ENCODE results near the gene REEP3. TPM values are rescaled to one million over a fixed set of nuclear protein-coding genes. Genes with fewer than 3 reads are reported as not detected.
A peak's percentile ranks its signal among the peaks of the same experiment; 100 is the strongest.

REEP3 gene
- total RNA-seq, 4 donors from 2014 or later = 45.9 to 67.4 (median 63.3) TPM

DNA sequence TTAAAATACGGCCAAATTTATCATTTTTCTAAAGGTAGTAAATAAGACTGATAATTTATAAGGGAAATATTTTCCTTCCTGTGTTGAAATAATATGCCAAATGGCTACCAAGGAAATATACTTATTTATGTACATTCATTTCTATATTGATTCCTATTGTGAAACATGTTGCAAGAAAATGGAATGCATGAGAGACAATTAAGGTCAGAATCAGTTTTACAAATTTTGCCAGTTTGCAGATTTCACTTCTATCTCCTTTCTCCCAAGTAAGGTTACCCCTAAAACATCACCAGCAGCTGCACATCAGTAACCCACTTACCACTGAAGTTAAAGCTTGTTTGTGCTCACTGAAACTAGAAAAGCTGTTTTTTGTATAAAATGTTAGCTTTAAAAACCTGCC is 19.2 kb upstream of the REEP3 start:
- H3K27me3 ChIP-seq = no peaks in the 10 kb centered on the region
- no peak overlapping the region for H3K4me3 ChIP-seq
- H3K27ac ChIP-seq = peak overlapping the region in 2 of 4 donors; percentile 40 to 49
- TF ChIP-seq, protein P1, sequence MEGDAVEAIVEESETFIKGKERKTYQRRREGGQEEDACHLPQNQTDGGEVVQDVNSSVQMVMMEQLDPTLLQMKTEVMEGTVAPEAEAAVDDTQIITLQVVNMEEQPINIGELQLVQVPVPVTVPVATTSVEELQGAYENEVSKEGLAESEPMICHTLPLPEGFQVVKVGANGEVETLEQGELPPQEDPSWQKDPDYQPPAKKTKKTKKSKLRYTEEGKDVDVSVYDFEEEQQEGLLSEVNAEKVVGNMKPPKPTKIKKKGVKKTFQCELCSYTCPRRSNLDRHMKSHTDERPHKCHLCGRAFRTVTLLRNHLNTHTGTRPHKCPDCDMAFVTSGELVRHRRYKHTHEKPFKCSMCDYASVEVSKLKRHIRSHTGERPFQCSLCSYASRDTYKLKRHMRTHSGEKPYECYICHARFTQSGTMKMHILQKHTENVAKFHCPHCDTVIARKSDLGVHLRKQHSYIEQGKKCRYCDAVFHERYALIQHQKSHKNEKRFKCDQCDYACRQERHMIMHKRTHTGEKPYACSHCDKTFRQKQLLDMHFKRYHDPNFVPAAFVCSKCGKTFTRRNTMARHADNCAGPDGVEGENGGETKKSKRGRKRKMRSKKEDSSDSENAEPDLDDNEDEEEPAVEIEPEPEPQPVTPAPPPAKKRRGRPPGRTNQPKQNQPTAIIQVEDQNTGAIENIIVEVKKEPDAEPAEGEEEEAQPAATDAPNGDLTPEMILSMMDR (IDR thresholded peaks at IDR 0.05) = no peak
- TF ChIP-seq EP300 (IDR thresholded peaks at IDR 0.05) = no peak
- TF ChIP-seq POLR2A (IDR thresholded peaks at IDR 0.05) = no peak
- H3K9me3 ChIP-seq = no peaks in the 10 kb centered on the region
- H3K36me3 ChIP-seq = no peaks in the 10 kb centered on the region
- no peak for DNase-seq (ENCODE audit: low spot score in 2 of 2)
- 94 to 97% methylated on average over 1 of the region's 1 CpG for WGBS, 2 donors
- peaks cover 0 to 67% (median 15%) of the 10 kb centered on the region in 4 donors for H3K4me1 ChIP-seq

DNA sequence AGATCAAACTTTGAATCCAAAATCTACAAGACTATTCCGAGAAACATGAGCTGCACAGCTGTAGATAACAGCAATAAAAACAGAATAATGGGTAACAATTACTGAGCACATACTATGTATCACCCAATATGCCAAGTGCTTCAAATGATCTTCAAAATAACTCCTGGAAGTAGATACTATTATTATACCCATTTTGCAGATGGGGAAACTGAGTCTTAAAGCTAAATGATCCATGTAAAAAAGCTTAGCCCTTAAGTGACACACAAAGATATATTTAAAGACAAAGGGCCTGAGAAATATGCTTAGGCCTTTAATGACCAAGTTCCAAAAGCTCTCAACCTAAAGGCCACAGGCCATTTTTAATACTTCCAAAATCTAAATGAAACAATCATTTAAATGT is 18.4 kb upstream of the REEP3 start:
- no peaks in the 10 kb centered on the region for H3K27me3 ChIP-seq
- no peaks in the 10 kb centered on the region for H3K9me3 ChIP-seq
- 52 to 53% methylated on average over 1 of the region's 1 CpG for WGBS, 2 donors
- H3K27ac ChIP-seq = peak overlapping the region in 2 of 4 donors; percentile 22 to 38
- peaks cover 0 to 61% (median 15%) of the 10 kb centered on the region in 4 donors for H3K4me1 ChIP-seq
- H3K4me3 ChIP-seq = no peak overlapping the region
- H3K36me3 ChIP-seq = no peaks in the 10 kb centered on the region
- DNase-seq (ENCODE audit: low spot score in 2 of 2) = no peak
- TF ChIP-seq POLR2A (IDR thresholded peaks at IDR 0.05) (no peak), EP300 (IDR thresholded peaks at IDR 0.05) (no peak)
- TF ChIP-seq, protein P1 (IDR thresholded peaks at IDR 0.05) = no peak

DNA sequence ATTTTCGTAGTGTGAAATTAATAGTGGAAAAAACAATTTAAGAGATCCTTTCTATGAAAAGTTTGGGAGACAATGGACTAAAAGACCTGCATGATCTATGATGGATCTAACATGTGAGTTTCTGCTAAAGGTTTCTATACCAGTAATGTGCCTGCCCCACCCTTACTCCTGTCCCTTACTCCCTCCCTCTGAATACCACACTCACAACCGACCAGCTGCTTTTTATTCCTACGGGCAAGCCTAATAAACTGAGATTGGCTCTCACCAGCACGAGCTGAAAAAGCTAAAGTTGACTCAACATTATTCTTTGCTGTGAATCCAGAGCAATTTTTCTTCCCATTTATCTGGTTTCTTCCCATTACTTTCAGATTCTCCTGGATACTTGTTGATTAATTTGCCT is 17.8 kb upstream of the REEP3 start:
- TF ChIP-seq, protein P1 (IDR thresholded peaks at IDR 0.05) = no peak
- TF ChIP-seq EP300 (IDR thresholded peaks at IDR 0.05) (no peak), POLR2A (IDR thresholded peaks at IDR 0.05) (no peak)
- H3K27me3 ChIP-seq = no peaks in the 10 kb centered on the region
- peaks cover 0 to 4% (median 0%) of the 10 kb centered on the region in 4 donors for H3K9me3 ChIP-seq
- no peak for DNase-seq (ENCODE audit: low spot score in 2 of 2)
- H3K36me3 ChIP-seq = no peaks in the 10 kb centered on the region
- peak overlapping the region in 3 of 4 donors; percentile 23 to 54 (median 38) for H3K27ac ChIP-seq
- peaks cover 0 to 55% (median 13%) of the 10 kb centered on the region in 4 donors for H3K4me1 ChIP-seq
- WGBS, 2 donors = 46 to 52% methylated on average over 4 of the region's 4 CpGs
- no peak overlapping the region for H3K4me3 ChIP-seq

DNA sequence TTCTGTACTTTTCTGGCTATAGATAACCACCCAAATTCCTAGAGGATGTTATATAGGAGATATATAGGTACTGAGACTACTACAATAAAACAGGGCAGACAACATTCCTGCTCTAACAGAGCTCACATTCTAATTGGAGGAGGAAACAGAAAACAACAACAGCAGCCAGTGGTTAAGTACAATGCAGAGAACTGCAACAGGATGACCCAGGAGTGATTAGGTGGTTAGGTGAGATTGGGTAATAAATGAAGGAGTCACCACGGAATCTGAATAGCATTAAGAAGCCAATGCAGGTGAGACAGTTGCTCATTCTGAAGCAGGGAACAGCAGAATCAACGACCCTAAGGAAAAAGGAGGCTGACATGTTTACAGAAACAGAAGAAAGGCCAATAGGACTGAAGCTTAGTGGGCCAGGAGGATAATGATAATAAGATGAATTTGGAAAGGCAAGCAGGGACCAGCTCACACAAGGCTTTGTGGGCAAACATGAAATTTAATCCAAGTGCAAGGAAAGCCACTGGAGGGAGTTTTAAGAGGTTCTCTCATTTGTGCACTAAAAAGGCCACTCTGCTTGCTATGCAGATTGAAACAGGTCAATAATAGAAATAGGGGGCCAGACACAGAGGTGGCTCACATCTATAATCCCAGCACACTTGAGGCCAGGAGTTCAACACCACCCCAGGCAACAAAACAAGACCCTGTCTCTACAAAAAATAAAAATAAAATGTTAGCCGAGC is 16.9 kb upstream of the REEP3 start:
- DNase-seq (ENCODE audit: low spot score in 2 of 2) = no peak
- WGBS, 2 donors = 63 to 68% methylated on average over 3 of the region's 3 CpGs
- no peak overlapping the region for H3K4me3 ChIP-seq
- peaks cover 0 to 4% (median 0%) of the 10 kb centered on the region in 4 donors for H3K9me3 ChIP-seq
- peaks cover 0 to 47% (median 13%) of the 10 kb centered on the region in 4 donors for H3K4me1 ChIP-seq
- peak overlapping the region in 3 of 4 donors; percentile 23 to 54 (median 38) for H3K27ac ChIP-seq
- TF ChIP-seq, protein P1 (IDR thresholded peaks at IDR 0.05) = no peak
- no peaks in the 10 kb centered on the region for H3K36me3 ChIP-seq
- no peaks in the 10 kb centered on the region for H3K27me3 ChIP-seq

DNA sequence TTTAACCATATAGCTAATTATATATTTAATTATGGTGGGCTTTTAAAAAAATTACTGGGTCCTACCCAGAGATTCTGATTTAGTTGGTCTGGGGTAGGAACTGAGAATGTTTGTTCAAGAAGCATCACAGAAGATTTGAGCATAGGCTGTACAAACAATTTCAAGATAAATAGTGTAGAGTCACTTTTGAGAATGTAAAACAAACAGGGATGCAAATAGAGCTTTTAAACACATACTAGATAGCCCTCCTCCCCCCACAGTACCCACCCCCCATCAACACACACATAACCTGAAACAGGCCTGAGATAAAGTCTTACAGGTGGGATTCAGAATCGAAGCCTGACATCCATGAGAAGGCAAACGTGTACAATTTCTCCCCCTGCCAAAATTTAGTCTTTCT is 15.6 kb upstream of the REEP3 start:
- no peak for DNase-seq (ENCODE audit: low spot score in 2 of 2)
- WGBS, 2 donors = 83 to 85% methylated on average over 2 of the region's 2 CpGs
- Histone ChIP-seq H3K27me3 (no peaks in the 10 kb centered on the region), H3K36me3 (no peaks in the 10 kb centered on the region), H3K27ac (peak overlapping the region in 1 of 4 donors; percentile 29), H3K4me1 (peaks cover 0 to 47% (median 13%) of the 10 kb centered on the region in 4 donors), H3K4me3 (no peak overlapping the region), H3K9me3 (peaks cover 0 to 4% (median 0%) of the 10 kb centered on the region in 4 donors)
- TF ChIP-seq POLR2A (IDR thresholded peaks at IDR 0.05) = no peak
- TF ChIP-seq, protein P1 (IDR thresholded peaks at IDR 0.05) = no peak
- TF ChIP-seq EP300 (IDR thresholded peaks at IDR 0.05) = no peak
